GM23338 (cell line): ENCODE results near the gene PRPF6. TPM values are rescaled to one million over a fixed set of nuclear protein-coding genes. Genes with fewer than 3 reads are reported as not detected.

Experiments
- ATAC-seq: fragments of 200-7000 bp; cut with Tn5 transposase; 3 replicates; pipeline ENCODE4 v1.9.1; 2020
- DNase-seq: peaks from one replicate; pipeline ENCODE4 v3.0.0-alpha.2; 2015; ENCODE audit warnings: low spot score
- H2AFZ ChIP-seq: fragments of 200-600 bp; sonication (generic); 2 replicates; pipeline ENCODE4 v1.8.0; 2016; ENCODE audit warnings: antibody characterized with exemption, mild to moderate bottlenecking, moderate library complexity
- H3F3A ChIP-seq: fragments of 200-600 bp; sonication (generic); replicated peaks from 2 replicates; pipeline ENCODE4 v1.8.0; 2017; ENCODE audit warnings: antibody characterized with exemption, mixed run types, low read depth
- H3K27ac ChIP-seq: fragments of 200-600 bp; sonication (generic); 2 replicates; pipeline ENCODE4 v1.6.1; 2016; ENCODE audit warnings: low read depth
- H3K27me3 ChIP-seq: fragments of 200-600 bp; sonication (generic); 2 replicates; pipeline ENCODE4 v1.8.0; 2016; ENCODE audit warnings: mild to moderate bottlenecking, mixed run types, moderate library complexity; ENCODE audit not compliant: insufficient read depth
- H3K36me3 ChIP-seq: fragments of 200-600 bp; sonication (generic); 2 replicates; pipeline ENCODE4 v1.8.0; 2016; ENCODE audit warnings: mild to moderate bottlenecking; ENCODE audit not compliant: insufficient read depth
- H3K4me1 ChIP-seq: fragments of 200-600 bp; sonication (generic); 2 replicates; pipeline ENCODE4 v1.8.0; 2016; ENCODE audit warnings: mild to moderate bottlenecking, moderate library complexity; ENCODE audit not compliant: insufficient read depth
- H3K4me2 ChIP-seq: fragments of 200-600 bp; sonication (generic); 2 replicates; pipeline ENCODE4 v1.7.1; 2017; ENCODE audit warnings: mixed run types
- H3K4me3 ChIP-seq: fragments of 200-600 bp; sonication (generic); 2 replicates; pipeline ENCODE4 v1.6.1; 2016; ENCODE audit warnings: mixed run types
- H3K79me2 ChIP-seq: fragments of 200-600 bp; sonication (generic); replicated peaks from 2 replicates; pipeline ENCODE4 v1.8.0; 2017; ENCODE audit warnings: mild to moderate bottlenecking; ENCODE audit not compliant: insufficient read depth
- H3K9me2 ChIP-seq: fragments of 200-600 bp; sonication (generic); 2 replicates; pipeline ENCODE4 v1.8.0; 2017; ENCODE audit not compliant: insufficient read depth
- H4K20me1 ChIP-seq: fragments of 200-600 bp; sonication (generic); replicated peaks from 2 replicates; pipeline ENCODE4 v1.8.0; 2017; ENCODE audit warnings: mild to moderate bottlenecking; ENCODE audit not compliant: insufficient read depth
- H3K27ac Mint-ChIP-seq: 2 replicates; pipeline ENCODE4 v1.8.0; 2020; ENCODE audit warnings: inconsistent platforms, mild to moderate bottlenecking, moderate library complexity, mixed read lengths
- H3K27me3 Mint-ChIP-seq: 3 replicates; pipeline ENCODE4 v1.8.0; 2022; ENCODE audit warnings: low read depth, mild to moderate bottlenecking, moderate library complexity, mixed read lengths, inconsistent platforms; ENCODE audit not compliant: insufficient read depth, poor library complexity
- H3K36me3 Mint-ChIP-seq: 3 replicates; pipeline ENCODE4 v1.8.0; 2021; ENCODE audit warnings: low read depth, mild to moderate bottlenecking, inconsistent platforms, moderate library complexity, mixed read lengths
- H3K4me1 Mint-ChIP-seq: 3 replicates; pipeline ENCODE4 v1.8.0; 2020; ENCODE audit warnings: mild to moderate bottlenecking, inconsistent platforms, mixed read lengths
- H3K4me3 Mint-ChIP-seq: 3 replicates; pipeline ENCODE4 v1.8.0; 2021; ENCODE audit warnings: moderate library complexity, mild to moderate bottlenecking, inconsistent platforms, mixed read lengths
- H3K9me3 Mint-ChIP-seq: 3 replicates; pipeline ENCODE4 v1.8.0; 2020; ENCODE audit warnings: moderate library complexity, mild to moderate bottlenecking, inconsistent platforms, mixed read lengths
- CREB1 ChIP-seq: fragments of 250-450 bp; sonication (Bioruptor Pico); IDR thresholded peaks from 2 replicates; pipeline ENCODE4 v1.5.0; 2020; ENCODE audit warnings: low read depth, mild to moderate bottlenecking, moderate library complexity
- CTCF ChIP-seq, 2 experiments: fragments of 200-600 bp in 1 of 2; sonication (generic) in 1 of 2; conservative IDR thresholded peaks; 2 replicates each; pipeline versions ENCODE4 v1.5.1 to v1.6.1; 2016 to 2017; ENCODE audit warnings: antibody characterized with exemption in 2 of 2, low read depth in 2 of 2, mild to moderate bottlenecking in 2 of 2, moderate library complexity in 1 of 2
- EZH2 ChIP-seq: fragments of 200-600 bp; sonication (generic); IDR thresholded peaks from one replicate; pipeline ENCODE4 v1.8.0; 2017; ENCODE audit warnings: antibody characterized with exemption, mild to moderate bottlenecking, low read depth; ENCODE audit not compliant: unreplicated experiment
- JUNB ChIP-seq: IDR thresholded peaks from one replicate; pipeline ENCODE4 v1.6.1; 2016; ENCODE audit warnings: antibody characterized with exemption; ENCODE audit not compliant: unreplicated experiment
- NANOG ChIP-seq: IDR thresholded peaks from 2 replicates; pipeline ENCODE4 v1.6.1; 2016; ENCODE audit warnings: antibody characterized with exemption, borderline replicate concordance
- POLR2AphosphoS5 ChIP-seq: IDR thresholded peaks from 2 replicates; pipeline ENCODE4 v1.6.1; 2016; ENCODE audit warnings: antibody characterized with exemption, low read depth
- REST ChIP-seq: IDR thresholded peaks from one replicate; pipeline ENCODE4 v1.6.1; 2018; ENCODE audit warnings: antibody characterized with exemption; ENCODE audit not compliant: unreplicated experiment
- STAT1 ChIP-seq: IDR thresholded peaks from one replicate; pipeline ENCODE4 v1.6.1; 2016; ENCODE audit warnings: antibody characterized with exemption; ENCODE audit not compliant: unreplicated experiment
- ZNF114 ChIP-seq: fragments of 250-450 bp; sonication (Bioruptor Pico); IDR thresholded peaks from 2 replicates; pipeline ENCODE4 v1.5.0; 2020; ENCODE audit warnings: mild to moderate bottlenecking, moderate library complexity
- polyA plus RNA-seq: library from polyadenylated mRNA; unstranded; fragments of >200 nt; fragmentation: Nextera tagmentation; extraction: Ambion mirVana; gene quantifications from 2 replicates; pipeline ENCODE4 v1.2.1, GENCODE V29; 2016
- total RNA-seq: library from RNA; depleted of rRNA; stranded (reverse); fragments of >200 nt; shearing (Covaris generic); gene quantifications from 2 replicates; pipeline ENCODE4 v1.2.3, GENCODE V29; 2014
- TF ChIP-seq, protein P1 (sequence below): fragments of 250-450 bp; sonication (Bioruptor Pico); IDR thresholded peaks from 2 replicates; pipeline ENCODE4 v1.5.0; 2020; ENCODE audit warnings: mild to moderate bottlenecking, moderate library complexity

PRPF6 gene
- total and polyA plus RNA-seq, 2 experiments from 2014 or later, result 53.8 to 79.9 TPM

DNA sequence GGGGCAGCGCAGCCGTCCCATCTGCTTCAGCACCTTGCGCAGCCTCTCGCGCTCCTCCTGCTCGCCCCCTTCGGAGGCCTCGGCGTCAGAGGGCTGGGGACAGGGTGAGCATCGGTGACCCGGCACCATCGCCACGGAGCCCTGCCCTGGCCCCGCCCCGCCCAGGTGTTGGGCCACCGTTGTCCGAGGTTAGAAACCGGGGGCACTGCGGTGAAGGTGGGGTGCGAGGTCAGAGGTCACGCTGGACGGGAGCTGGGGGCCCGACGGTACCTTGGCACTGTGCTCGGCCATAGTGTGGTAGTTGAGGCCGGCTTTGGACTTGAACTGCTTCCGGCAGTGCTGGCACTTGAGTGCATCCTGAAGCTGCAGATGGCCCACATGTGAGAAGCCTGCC is 17.6 kb upstream of the PRPF6 start (continued):
- TF ChIP-seq CTCF (conservative IDR thresholded peaks at IDR 0.05; ENCODE audit: low read depth in 2 of 2) (no peak), NANOG (no peak), STAT1 (no peak), POLR2AphosphoS5 (no peak), JUNB (no peak)

DNA sequence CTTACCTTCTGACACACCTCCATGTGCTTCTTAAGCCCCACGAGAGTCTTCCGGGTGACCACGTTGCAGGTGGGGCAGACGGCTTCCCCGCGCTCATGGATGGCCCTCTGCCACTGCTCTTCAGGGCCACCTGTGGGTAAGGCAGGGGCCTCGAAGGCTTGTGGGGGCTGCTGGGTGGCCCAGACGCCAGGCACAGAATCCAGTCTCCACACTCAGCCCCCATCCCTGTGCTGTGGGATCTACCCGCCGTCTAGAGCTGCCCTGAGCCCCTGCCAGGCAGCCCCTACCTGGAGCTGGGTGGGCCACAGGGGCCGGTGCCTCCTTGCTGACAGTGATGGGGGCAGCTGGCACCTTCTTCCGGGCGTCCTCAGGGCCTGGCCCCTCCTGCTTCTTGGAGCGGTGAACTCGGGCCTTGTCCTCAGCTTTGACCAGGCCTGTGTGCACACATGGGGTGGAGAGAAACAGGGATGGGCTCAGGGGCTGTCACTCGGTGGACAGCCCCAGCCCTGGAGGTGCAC is 17.1 kb upstream of the PRPF6 start:
- no peak for ATAC-seq
- Histone ChIP-seq H3K4me3 (no peak overlapping the region), H3K9me2 (no peaks in the 10 kb centered on the region), H3K4me1 (peaks cover 12% of the 10 kb centered on the region), H2AFZ (no peak overlapping the region), H3K4me2 (no peak overlapping the region), H3K27ac (no peak overlapping the region), H3K27me3 (no peaks in the 10 kb centered on the region), H3K79me2 (peaks cover 7% of the 10 kb centered on the region), H3F3A (no peaks in the 10 kb centered on the region), H4K20me1 (no peaks in the 10 kb centered on the region), H3K36me3 (no peaks in the 10 kb centered on the region)
- H3K36me3 Mint-ChIP-seq, result peaks cover 28% of the 10 kb centered on the region; the same call in 2 of the 3 replicates
- H3K4me1 Mint-ChIP-seq, result peaks cover 14% of the 10 kb centered on the region
- H3K4me3 Mint-ChIP-seq, result no peak overlapping the region
- DNase-seq, result no peak
- peaks cover 7% of the 10 kb centered on the region for H3K27me3 Mint-ChIP-seq
- no peak overlapping the region for H3K27ac Mint-ChIP-seq
- H3K9me3 Mint-ChIP-seq, result no peaks in the 10 kb centered on the region
- TF ChIP-seq NANOG (no peak), EZH2 (no peak), CREB1 (CRISPR knock-in tag) (no peak), POLR2AphosphoS5 (no peak), CTCF (conservative IDR thresholded peaks at IDR 0.05; ENCODE audit: low read depth in 2 of 2) (no peak), ZNF114 (CRISPR knock-in tag) (no peak), STAT1 (no peak), REST (no peak)
- TF ChIP-seq, protein P1, sequence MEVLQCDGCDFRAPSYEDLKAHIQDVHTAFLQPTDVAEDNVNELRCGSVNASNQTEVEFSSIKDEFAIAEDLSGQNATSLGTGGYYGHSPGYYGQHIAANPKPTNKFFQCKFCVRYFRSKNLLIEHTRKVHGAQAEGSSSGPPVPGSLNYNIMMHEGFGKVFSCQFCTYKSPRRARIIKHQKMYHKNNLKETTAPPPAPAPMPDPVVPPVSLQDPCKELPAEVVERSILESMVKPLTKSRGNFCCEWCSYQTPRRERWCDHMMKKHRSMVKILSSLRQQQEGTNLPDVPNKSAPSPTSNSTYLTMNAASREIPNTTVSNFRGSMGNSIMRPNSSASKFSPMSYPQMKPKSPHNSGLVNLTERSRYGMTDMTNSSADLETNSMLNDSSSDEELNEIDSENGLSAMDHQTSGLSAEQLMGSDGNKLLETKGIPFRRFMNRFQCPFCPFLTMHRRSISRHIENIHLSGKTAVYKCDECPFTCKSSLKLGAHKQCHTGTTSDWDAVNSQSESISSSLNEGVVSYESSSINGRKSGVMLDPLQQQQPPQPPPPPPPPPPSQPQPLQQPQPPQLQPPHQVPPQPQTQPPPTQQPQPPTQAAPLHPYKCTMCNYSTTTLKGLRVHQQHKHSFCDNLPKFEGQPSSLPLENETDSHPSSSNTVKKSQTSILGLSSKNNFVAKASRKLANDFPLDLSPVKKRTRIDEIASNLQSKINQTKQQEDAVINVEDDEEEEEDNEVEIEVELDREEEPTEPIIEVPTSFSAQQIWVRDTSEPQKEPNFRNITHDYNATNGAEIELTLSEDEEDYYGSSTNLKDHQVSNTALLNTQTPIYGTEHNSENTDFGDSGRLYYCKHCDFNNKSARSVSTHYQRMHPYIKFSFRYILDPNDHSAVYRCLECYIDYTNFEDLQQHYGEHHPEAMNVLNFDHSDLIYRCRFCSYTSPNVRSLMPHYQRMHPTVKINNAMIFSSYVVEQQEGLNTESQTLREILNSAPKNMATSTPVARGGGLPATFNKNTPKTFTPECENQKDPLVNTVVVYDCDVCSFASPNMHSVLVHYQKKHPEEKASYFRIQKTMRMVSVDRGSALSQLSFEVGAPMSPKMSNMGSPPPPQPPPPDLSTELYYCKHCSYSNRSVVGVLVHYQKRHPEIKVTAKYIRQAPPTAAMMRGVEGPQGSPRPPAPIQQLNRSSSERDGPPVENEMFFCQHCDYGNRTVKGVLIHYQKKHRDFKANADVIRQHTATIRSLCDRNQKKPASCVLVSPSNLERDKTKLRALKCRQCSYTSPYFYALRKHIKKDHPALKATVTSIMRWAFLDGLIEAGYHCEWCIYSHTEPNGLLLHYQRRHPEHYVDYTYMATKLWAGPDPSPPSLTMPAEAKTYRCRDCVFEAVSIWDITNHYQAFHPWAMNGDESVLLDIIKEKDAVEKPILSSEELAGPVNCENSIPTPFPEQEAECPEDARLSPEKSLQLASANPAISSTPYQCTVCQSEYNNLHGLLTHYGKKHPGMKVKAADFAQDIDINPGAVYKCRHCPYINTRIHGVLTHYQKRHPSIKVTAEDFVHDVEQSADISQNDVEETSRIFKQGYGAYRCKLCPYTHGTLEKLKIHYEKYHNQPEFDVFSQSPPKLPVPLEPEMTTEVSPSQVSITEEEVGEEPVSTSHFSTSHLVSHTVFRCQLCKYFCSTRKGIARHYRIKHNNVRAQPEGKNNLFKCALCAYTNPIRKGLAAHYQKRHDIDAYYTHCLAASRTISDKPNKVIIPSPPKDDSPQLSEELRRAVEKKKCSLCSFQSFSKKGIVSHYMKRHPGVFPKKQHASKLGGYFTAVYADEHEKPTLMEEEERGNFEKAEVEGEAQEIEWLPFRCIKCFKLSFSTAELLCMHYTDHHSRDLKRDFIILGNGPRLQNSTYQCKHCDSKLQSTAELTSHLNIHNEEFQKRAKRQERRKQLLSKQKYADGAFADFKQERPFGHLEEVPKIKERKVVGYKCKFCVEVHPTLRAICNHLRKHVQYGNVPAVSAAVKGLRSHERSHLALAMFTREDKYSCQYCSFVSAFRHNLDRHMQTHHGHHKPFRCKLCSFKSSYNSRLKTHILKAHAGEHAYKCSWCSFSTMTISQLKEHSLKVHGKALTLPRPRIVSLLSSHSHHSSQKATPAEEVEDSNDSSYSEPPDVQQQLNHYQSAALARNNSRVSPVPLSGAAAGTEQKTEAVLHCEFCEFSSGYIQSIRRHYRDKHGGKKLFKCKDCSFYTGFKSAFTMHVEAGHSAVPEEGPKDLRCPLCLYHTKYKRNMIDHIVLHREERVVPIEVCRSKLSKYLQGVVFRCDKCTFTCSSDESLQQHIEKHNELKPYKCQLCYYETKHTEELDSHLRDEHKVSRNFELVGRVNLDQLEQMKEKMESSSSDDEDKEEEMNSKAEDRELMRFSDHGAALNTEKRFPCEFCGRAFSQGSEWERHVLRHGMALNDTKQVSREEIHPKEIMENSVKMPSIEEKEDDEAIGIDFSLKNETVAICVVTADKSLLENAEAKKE (CRISPR knock-in tag), result no peak
